Ovary (tissue), 9 donors: ENCODE results near the gene LRP1B. TPM values are rescaled to one million over a fixed set of nuclear protein-coding genes. Genes with fewer than 3 reads are reported as not detected.

Experiments
- DNase-seq, 5 donors: peaks; one replicate each; pipeline ENCODE4 v3.0.0-alpha.2; 2019 to 2020
- H3K27ac ChIP-seq, 2 donors: fragments of 200-600 bp; one replicate each; pipeline versions ENCODE4 v1.5.1 to v1.8.0; 2019 to 2022
- H3K27me3 ChIP-seq: fragments of 200-600 bp; one replicate; pipeline ENCODE4 v1.8.0; 2022
- H3K36me3 ChIP-seq: fragments of 200-600 bp; sonication (generic); one replicate; pipeline ENCODE4 v1.5.1; 2019
- H3K4me1 ChIP-seq: one replicate; pipeline ENCODE4 v1.8.1; 2013; ENCODE audit warnings: mild to moderate bottlenecking, moderate library complexity; ENCODE audit not compliant: insufficient read depth
- H3K4me3 ChIP-seq: fragments of 200-600 bp; sonication (generic); one replicate; pipeline ENCODE4 v1.5.1; 2017
- H3K9me3 ChIP-seq, 2 donors: fragments of 200-600 bp in 1 of 2; sonication (generic) in 1 of 2; one replicate each; pipeline versions ENCODE4 v1.5.1 to v1.8.1; 2013 to 2019; ENCODE audit warnings: mild to moderate bottlenecking in 1 of 2, moderate library complexity in 1 of 2
- CTCF ChIP-seq, 3 donors: fragments of 450-650 bp in 2 of 3; fragments of 200-600 bp in 1 of 3; IDR thresholded peaks; one replicate each; pipeline versions ENCODE4 v1.5.1 to v1.8.0; 2016 to 2022; ENCODE audit warnings: antibody characterized with exemption in 3 of 3, mild to moderate bottlenecking in 1 of 3
- EP300 ChIP-seq: sonication (generic); formaldehyde crosslinking; IDR thresholded peaks from one replicate; pipeline ENCODE4 v1.6.1; 2017; ENCODE audit warnings: antibody characterized with exemption
- POLR2A ChIP-seq: fragments of 450-650 bp; IDR thresholded peaks from one replicate; pipeline ENCODE4 v1.6.1; 2017; ENCODE audit warnings: antibody characterized with exemption, mild to moderate bottlenecking, moderate library complexity
- WGBS, 3 donors: extraction: QIAGEN DNeasy Blood & Tissue Kit in 1 of 3; methylation state at CpG; one replicate each; pipeline versions ENCODE4 v1.1.5 to v1.1.7; 2013 to 2017; 5-methylcytosine and 5-hydroxymethylcytosine counted together
- intact Hi-C, 4 donors: fragments of 100-400 bp; cut with DNase I; formaldehyde crosslinking; loops; one replicate each; pipeline versions ENCODE4 v1.11.0 to v1.15.1; 2022 to 2023
- polyA plus RNA-seq, 2 donors: library from polyadenylated mRNA; stranded (reverse); fragments of 200-250 nt in 1 of 2; fragments of 350-450 nt in 1 of 2; fragmentation: Illumina TruSeq in 1 of 2; extraction: RNeasy Lipid Tissue Mini Kit (QIAGEN cat#74804) in 1 of 2; gene quantifications; one replicate each; pipeline ENCODE4 v1.2.3, GENCODE V29; 2013 to 2014
- total RNA-seq, 7 donors: library from RNA; depleted of rRNA in 2 of 7; stranded (reverse); fragments of >200 nt in 2 of 7; fragmentation: NEBNext Ultra II Directional in 3 of 7; extraction: Animal tissue kit (Norgen Biotek cat#: 25700) in 3 of 7; gene quantifications; one replicate each; pipeline versions ENCODE4 v1.1.0 to v1.2.4, GENCODE V29; 2016 to 2023
- donor health status: DM: no; HTN: no; CAD: no; lungs with moderate emphysema.
- donor health status: DM: no; HTN: no; CAD: no.
- donor health status: Bipolar disorder and iron deficiency.
- donor health status: DM: yes; HTN: yes; CAD: no.
- donor health status: DM: no; HTN: no; CAD: no.
- donor health status: DM: yes; HTN: yes; CAD: no.

LRP1B gene
- total and polyA plus RNA-seq, 9 donors = 0.08 to 2.6 (median 0.37) TPM

- Histone ChIP-seq H3K27ac (no peak overlapping the region), H3K27me3 (no peaks in the 10 kb centered on the region), H3K9me3 (no peaks in the 10 kb centered on the region), H3K36me3 (no peaks in the 10 kb centered on the region), H3K4me3 (no peak overlapping the region), H3K4me1 (no peaks in the 10 kb centered on the region)
- 90 to 95% (median 94%) methylated on average over 1 of the region's 1 CpG for WGBS, 3 donors
- no peak for DNase-seq
- intact Hi-C loops = no loop called here
- TF ChIP-seq POLR2A (no peak), EP300 (no peak), CTCF (IDR thresholded peaks at IDR 0.05) (no peak)
These were observed 1675.5 kb downstream of the LRP1B start for GRCh38 chr2:140455315-140455714.

GRCh38 chr2:140454717-140455116 lies 1676.1 kb downstream of the LRP1B start:
- H3K27ac ChIP-seq = no peak overlapping the region
- no peaks in the 10 kb centered on the region for H3K4me1 ChIP-seq
- WGBS, 3 donors = 70 to 85% (median 79%) methylated on average over 3 of the region's 3 CpGs
- DNase-seq = no peak
- H3K9me3 ChIP-seq = no peaks in the 10 kb centered on the region
- no peak overlapping the region for H3K4me3 ChIP-seq
- no peaks in the 10 kb centered on the region for H3K27me3 ChIP-seq
- intact Hi-C loops = no loop called here
- H3K36me3 ChIP-seq = no peaks in the 10 kb centered on the region
- TF ChIP-seq POLR2A (no peak), CTCF (IDR thresholded peaks at IDR 0.05) (no peak), EP300 (no peak)

- H3K27me3 ChIP-seq = no peaks in the 10 kb centered on the region
- intact Hi-C loops = no loop called here
- no peaks in the 10 kb centered on the region for H3K4me1 ChIP-seq
- H3K4me3 ChIP-seq = no peak overlapping the region
- no peaks in the 10 kb centered on the region for H3K36me3 ChIP-seq
- no peak for TF ChIP-seq EP300
- TF ChIP-seq POLR2A = no peak
- TF ChIP-seq CTCF (IDR thresholded peaks at IDR 0.05) = no peak
- H3K27ac ChIP-seq = no peak overlapping the region
- DNase-seq = no peak
- H3K9me3 ChIP-seq = no peaks in the 10 kb centered on the region
These were observed 1679.5 kb downstream of the LRP1B start for GRCh38 chr2:140451324-140451723.

GRCh38 chr2:140442319-140442718 lies 1688.5 kb downstream of the LRP1B start:
- TF ChIP-seq POLR2A (no peak), EP300 (no peak), CTCF (IDR thresholded peaks at IDR 0.05) (no peak)
- Histone ChIP-seq H3K4me1 (no peaks in the 10 kb centered on the region), H3K27ac (no peak overlapping the region), H3K4me3 (no peak overlapping the region), H3K27me3 (no peaks in the 10 kb centered on the region), H3K36me3 (no peaks in the 10 kb centered on the region), H3K9me3 (no peaks in the 10 kb centered on the region)
- DNase-seq = no peak
- intact Hi-C loops = no loop called here
- WGBS, 3 donors = 66 to 68% (median 67%) methylated on average over 7 of the region's 7 CpGs

GRCh38 chr2:140440815-140441214 lies 1690.0 kb downstream of the LRP1B start:
- no peak overlapping the region for H3K4me3 ChIP-seq
- H3K36me3 ChIP-seq = no peaks in the 10 kb centered on the region
- 40 to 46% (median 46%) methylated on average over 2 of the region's 2 CpGs for WGBS, 3 donors
- intact Hi-C loops = no loop called here
- no peaks in the 10 kb centered on the region for H3K9me3 ChIP-seq
- no peaks in the 10 kb centered on the region for H3K27me3 ChIP-seq
- H3K4me1 ChIP-seq = no peaks in the 10 kb centered on the region
- no peak for DNase-seq
- TF ChIP-seq POLR2A (no peak), CTCF (IDR thresholded peaks at IDR 0.05) (no peak), EP300 (no peak)
- H3K27ac ChIP-seq = no peak overlapping the region
